Measurements from ENCODE around the gene ZFAND2B. TPM values are rescaled to one million over a fixed set of nuclear protein-coding genes. Genes with fewer than 3 reads are reported as not detected.

The ZFAND2B gene
- total RNA-seq, 1 experiment from 2014 or later: 61.0 TPM

- no peaks in the 10 kb centered on the region for H3K4me1 Mint-ChIP-seq (ENCODE audit: insufficient read depth, unreplicated experiment)
- POLR2A ChIA-PET: interaction anchor here (0.6 to 1.2 kb wide), 3 partner anchors 23 to 71 kb away, joined by 3 to 4 read pairs (median 3); partner anchors contain the start of genes DNAJB2 and GLB1L
These were observed 15.5 kb downstream of the ZFAND2B start for GRCh38 chr2:219221957-219222518.

GRCh38 chr2:219223831-219224610 lies 17.4 kb downstream of the ZFAND2B start:
- CTCF ChIA-PET: interaction anchor here (0.6 kb wide), 1 partner anchor 50 kb away, joined by 3 read pairs; no protein-coding TSS in a partner anchor
- no peaks in the 10 kb centered on the region for H3K27me3 Mint-ChIP-seq (ENCODE audit: insufficient read depth, unreplicated experiment)
- POLR2A ChIA-PET: interaction anchor here (1.6 kb wide), 2 partner anchors 17 to 21 kb away, joined by 5 to 6 read pairs; partner anchors contain the start of genes GLB1L, STK16 and ZFAND2B
- BruUV-seq (replicated peaks): no TSS peak
- DNase-seq (ENCODE audit: unreplicated experiment): no peak
- intact Hi-C loops (cut with micrococcal nuclease): no loop called here
- H3K9me3 Mint-ChIP-seq (ENCODE audit: unreplicated experiment): no peaks in the 10 kb centered on the region
- no peak overlapping the region for H3K27ac Mint-ChIP-seq (ENCODE audit: low read depth, unreplicated experiment)
- no peak overlapping the region for H3K4me3 Mint-ChIP-seq (ENCODE audit: unreplicated experiment)
- TF ChIP-seq CTCF (IDR thresholded peaks at IDR 0.05; ENCODE audit: unreplicated experiment): no peak
- H3K4me1 Mint-ChIP-seq (ENCODE audit: insufficient read depth, unreplicated experiment): peaks cover 12% of the 10 kb centered on the region
- peaks cover 48% of the 10 kb centered on the region for H3K36me3 Mint-ChIP-seq (ENCODE audit: insufficient read depth, unreplicated experiment)

More at GRCh38 chr2:219221957-219222518, 15.5 kb downstream of the ZFAND2B start:
- Mint-ChIP-seq H3K27ac (ENCODE audit: low read depth, unreplicated experiment) (no peak overlapping the region), H3K9me3 (ENCODE audit: unreplicated experiment) (no peaks in the 10 kb centered on the region), H3K4me3 (ENCODE audit: unreplicated experiment) (no peak overlapping the region), H3K36me3 (ENCODE audit: insufficient read depth, unreplicated experiment) (peaks cover 50% of the 10 kb centered on the region), H3K27me3 (ENCODE audit: insufficient read depth, unreplicated experiment) (no peaks in the 10 kb centered on the region)
- DNase-seq (ENCODE audit: unreplicated experiment): no peak
- no TSS peak for BruUV-seq (replicated peaks)
- intact Hi-C loops (cut with micrococcal nuclease): no loop called here
- CTCF ChIA-PET: interaction anchor here (0.6 to 2.9 kb wide), 4 partner anchors 27 to 146 kb away, joined by 3 to 17 read pairs (median 3); no protein-coding TSS in a partner anchor
- TF ChIP-seq CTCF (IDR thresholded peaks at IDR 0.05; ENCODE audit: unreplicated experiment): no peak

GRCh38 chr2:219225350-219225749 lies 18.8 kb downstream of the ZFAND2B start:
- BruUV-seq (replicated peaks): no TSS peak
- Mint-ChIP-seq H3K4me3 (ENCODE audit: unreplicated experiment) (no peak overlapping the region), H3K27ac (ENCODE audit: low read depth, unreplicated experiment) (peak overlapping the region; percentile 57), H3K9me3 (ENCODE audit: unreplicated experiment) (no peaks in the 10 kb centered on the region), H3K4me1 (ENCODE audit: insufficient read depth, unreplicated experiment) (peaks cover 12% of the 10 kb centered on the region), H3K36me3 (ENCODE audit: insufficient read depth, unreplicated experiment) (peaks cover 56% of the 10 kb centered on the region), H3K27me3 (ENCODE audit: insufficient read depth, unreplicated experiment) (no peaks in the 10 kb centered on the region)
- intact Hi-C loops (cut with micrococcal nuclease): no loop called here
- CTCF ChIA-PET: interaction anchor here (0.7 to 1.5 kb wide), 3 partner anchors 61 to 73 kb away, joined by 3 to 5 read pairs (median 4); no protein-coding TSS in a partner anchor
- POLR2A ChIA-PET: interaction anchor here (1.6 to 2.9 kb wide), 3 partner anchors 18 to 19 kb away, joined by 5 to 13 read pairs (median 6); partner anchors contain the start of genes GLB1L, STK16 and ZFAND2B
- no peak for DNase-seq (ENCODE audit: unreplicated experiment)
- TF ChIP-seq CTCF (IDR thresholded peaks at IDR 0.05; ENCODE audit: unreplicated experiment): no peak
